IPS-18c (cell line): ENCODE results near the gene RARA.
"Not testable (repeated sequence)": the region's sequence is repeated elsewhere in the genome, so short reads cannot be mapped to it uniquely, and the experiment has no call there.

Experiments used
- H3K4me3 ChIP-seq: 2 replicates; pipeline ENCODE4 v1.7.0; 2013; ENCODE audit warnings: low read depth, mild to moderate bottlenecking, low read length, moderate library complexity; ENCODE audit not compliant: insufficient read depth
- H3K9me3 ChIP-seq: one replicate; pipeline ENCODE4 v1.6.1; 2013; ENCODE audit warnings: mild to moderate bottlenecking, low read length, moderate library complexity; ENCODE audit not compliant: control insufficient read depth, insufficient read depth

Gene RARA

DNA sequence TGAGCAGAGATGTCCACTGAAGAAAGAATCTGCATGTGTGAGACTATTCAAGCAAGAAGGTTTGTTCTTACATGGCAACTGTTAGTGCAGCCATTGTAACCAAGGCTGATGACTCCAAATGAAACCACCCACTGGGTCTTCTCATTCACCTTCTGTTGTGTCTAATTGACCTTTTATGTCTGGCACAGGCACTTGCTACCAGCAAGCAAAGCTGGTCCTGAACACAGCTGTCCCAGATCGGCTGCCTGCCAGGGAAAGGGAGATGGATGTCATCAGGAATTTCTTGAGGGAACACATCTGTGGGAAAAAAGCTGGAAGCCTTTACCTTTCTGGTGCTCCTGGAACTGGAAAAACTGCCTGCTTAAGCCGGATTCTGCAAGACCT, 17.7 kb upstream of the RARA start:
- no peak overlapping the region for H3K4me3 ChIP-seq
- H3K9me3 ChIP-seq, result no peaks in the 10 kb centered on the region

DNA sequence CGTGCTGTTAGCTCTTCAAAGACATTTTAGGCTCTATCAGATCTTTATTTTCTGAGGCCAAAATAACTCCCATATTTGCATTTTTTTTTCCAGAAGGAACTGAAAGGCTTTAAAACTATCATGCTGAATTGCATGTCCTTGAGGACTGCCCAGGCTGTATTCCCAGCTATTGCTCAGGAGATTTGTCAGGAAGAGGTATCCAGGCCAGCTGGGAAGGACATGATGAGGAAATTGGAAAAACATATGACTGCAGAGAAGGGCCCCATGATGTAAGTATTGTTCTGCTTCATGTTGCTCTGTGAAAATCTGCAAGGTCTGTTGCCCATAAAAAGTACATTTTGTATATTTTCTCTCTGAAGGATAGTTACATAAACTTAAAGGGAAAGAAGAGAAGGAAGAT, 15.6 kb upstream of the RARA start:
- Histone ChIP-seq H3K4me3 (no peak overlapping the region), H3K9me3 (no peaks in the 10 kb centered on the region)

DNA sequence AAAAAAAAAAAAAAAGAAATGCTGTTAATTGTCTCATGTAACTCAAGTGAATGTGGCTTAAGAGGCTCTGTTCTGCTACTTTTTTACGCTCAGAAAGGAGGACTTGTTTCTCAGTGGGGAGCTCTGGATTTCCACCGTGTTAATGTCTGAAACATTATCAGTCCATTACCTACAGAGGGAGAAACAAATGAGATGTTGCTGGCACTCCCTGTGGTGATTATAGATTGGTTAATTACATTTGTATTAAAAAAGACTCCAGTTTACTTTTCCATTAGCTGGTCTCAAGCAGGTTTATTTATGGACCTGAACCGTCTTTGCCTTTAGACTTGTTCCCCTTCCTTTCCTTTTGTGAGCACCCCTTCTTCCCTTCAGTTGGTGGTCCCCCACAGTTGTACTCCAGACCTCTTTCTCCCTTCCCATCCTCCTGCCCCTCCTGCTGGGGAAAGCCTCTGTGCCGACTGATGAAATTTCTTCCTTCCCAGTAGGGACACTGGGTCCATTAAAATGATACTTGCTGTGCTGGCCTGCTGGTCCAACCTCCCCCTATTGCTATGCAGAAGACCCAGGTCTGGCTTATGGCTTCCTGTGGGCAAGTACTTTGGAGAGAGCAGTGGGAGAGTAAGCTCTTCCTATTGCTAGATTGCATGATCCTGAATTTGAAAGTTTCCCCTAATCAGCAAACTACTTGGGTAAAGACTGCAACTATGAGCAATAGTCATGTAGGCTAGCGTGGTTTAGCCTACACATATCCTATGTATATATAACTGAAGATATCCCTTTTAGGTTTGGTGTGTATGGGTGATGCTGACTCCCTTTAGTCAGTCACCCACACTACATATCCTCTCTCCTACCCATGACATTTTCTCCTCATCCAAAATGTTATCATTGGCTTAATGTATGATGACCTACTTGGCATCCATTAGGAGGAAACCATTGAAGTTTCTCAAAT, 13.2 kb upstream of the RARA start:
- no peaks in the 10 kb centered on the region for H3K9me3 ChIP-seq
- no peak overlapping the region for H3K4me3 ChIP-seq

DNA sequence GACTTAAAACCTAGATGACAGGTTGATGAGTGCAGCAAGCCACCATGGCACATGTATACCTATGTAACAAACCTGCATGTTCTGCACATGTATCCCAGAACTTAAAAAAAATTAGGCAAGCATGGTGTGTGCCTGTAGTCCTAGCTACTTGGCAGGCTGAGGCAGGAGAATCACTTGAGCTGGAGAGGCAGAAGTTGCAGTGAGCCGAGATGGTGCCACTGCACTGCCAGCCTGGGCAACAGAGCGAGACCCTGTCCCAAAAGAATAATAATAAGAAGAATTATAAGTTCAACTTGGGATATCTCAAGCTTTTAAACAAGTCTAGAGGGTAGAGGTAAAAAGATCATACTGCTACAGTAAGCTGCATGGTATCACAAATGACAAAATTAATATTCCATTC, 11.5 kb upstream of the RARA start:
- no peaks in the 10 kb centered on the region for H3K9me3 ChIP-seq
- no peak overlapping the region for H3K4me3 ChIP-seq

DNA sequence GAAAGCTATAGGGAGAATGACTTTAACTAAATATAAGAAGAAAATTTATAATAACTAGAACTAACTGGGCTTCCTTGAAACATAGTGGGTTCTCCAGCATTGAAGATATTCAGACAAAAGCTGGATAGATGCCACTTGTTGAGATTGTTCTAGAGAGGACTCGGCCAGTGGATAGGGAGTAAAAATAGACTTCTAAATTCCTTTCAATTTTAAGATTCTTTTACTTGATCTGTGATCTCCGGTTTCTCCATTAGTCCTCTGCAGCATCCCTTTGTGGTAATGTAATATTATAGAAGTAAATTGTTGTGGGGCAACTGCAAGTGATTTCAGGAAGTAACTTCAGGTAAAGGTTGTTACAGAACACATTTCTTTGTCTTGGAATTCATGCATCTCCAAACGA, 10.3 kb upstream of the RARA start:
- Histone ChIP-seq H3K4me3 (no peak overlapping the region), H3K9me3 (no peaks in the 10 kb centered on the region)

DNA sequence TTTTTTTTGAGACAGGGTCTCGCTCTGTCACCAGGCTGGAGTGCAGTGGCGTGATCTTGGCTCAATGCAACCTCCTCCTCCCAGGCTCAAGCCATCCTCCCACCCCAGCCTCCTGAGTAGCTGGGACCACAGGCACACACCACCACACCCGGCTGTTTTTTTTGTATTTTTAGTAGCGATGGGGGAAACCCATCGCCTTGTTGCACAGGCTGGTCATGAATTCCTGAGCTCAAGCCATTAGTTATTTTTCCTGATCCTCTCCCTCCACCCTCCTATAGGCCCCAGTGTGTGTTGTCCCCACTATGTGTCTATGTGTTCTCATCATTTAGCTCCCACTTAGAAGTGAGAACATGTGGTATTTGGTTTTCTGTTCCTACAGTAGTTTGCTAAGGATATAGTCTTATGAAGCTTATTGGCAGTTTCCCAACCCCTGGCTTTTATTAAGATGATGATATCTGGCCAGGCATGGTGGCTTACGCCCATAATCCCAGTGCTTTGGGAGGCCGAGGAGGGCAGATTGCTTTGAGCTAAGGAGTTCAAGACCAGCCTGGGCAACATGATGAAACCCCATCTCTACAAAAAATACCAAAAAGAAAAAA, 9.7 kb upstream of the RARA start:
- H3K9me3 ChIP-seq, H3K4me3 ChIP-seq: not testable (repeated sequence)

DNA sequence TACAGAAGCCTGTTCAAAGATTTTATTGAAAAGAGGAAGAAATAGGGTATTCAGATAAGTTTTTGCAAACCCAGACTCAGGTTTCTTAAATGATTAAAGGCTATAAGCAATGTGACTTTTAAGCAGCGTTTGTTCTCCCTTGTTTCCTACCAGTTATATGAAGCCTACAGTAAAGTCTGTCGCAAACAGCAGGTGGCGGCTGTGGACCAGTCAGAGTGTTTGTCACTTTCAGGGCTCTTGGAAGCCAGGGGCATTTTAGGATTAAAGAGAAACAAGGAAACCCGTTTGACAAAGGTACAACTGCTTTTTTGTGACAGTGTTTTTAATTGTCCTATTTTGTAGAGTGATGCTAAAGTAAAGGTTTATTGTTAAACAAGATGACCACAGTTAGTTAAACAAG, 7.7 kb upstream of the RARA start:
- H3K9me3 ChIP-seq, result no peaks in the 10 kb centered on the region

DNA sequence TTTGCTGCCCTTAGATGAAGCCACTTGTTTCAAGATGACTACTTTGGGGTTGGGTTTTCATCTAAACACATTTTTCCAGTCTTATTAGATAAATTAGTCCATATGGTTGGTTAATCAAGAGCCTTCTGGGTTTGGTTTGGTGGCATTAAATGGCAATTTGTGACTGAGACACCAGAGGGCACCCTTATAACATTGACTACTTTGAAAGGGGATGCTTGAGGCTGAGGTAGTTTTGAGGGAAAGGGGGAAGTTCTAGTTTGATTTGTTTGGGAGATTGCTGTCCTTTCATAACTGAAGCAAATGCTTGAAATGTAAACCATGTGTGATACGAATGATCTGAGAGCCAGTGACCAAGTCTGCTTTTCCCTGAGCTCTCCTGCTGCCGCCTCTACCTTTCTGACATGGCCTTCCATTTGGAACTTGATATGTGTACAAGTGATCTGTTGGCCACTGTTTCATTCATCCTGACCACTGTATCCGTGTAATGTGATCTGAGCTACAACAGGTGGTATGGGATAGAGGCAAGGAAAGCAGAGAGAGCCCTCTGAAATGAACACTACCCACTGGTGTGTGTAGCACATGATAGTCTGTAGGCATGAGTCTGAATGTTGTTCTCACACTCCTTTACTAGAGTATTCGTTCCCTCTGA, 5.8 kb upstream of the RARA start:
- H3K4me3 ChIP-seq, result no peak overlapping the region
- H3K9me3 ChIP-seq, result no peaks in the 10 kb centered on the region

More for the DNA sequence above, 7.7 kb upstream of the RARA start:
- no peak overlapping the region for H3K4me3 ChIP-seq

DNA sequence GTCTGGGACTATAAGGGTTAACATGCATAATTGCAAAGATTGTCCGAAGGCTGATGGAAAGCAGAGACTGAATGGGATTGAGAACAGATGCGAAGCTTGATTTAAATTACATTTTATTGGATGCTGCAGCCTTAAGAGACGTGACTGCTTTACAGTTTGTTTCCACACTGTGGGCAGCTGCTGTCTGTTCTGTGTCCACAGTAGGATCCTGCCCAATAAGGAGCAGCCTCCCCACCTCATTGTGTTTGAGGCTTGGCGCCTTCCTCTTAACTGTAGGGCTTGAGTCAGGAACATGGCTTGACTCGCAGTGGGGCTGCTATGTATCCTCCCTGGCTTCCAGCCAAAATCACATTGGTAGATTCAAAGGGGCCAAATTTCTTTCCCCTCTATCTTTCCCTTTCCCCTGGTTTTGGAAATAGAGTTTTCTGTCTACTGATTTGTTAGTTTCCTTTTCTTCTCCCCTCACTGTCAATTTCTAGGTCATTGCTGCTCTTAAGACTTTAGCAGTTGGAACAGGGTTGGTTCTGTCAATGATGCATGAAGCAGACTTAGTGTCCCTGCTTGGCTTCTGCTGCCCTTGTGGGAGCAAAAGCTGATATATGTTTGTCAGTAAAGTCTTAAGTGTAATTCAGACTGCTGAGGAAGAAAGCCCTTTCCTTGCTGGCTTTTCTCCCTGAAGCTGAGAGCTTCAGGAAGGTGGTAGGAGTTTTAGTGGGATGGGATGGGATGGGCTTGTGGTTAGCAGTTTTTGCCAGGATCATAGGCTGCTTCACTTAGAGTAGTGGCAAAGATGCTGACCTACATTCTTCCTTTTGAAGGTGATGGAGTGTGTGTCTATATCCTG, 5.0 kb upstream of the RARA start:
- H3K4me3 ChIP-seq, result no peak overlapping the region
- H3K9me3 ChIP-seq, result no peaks in the 10 kb centered on the region

DNA sequence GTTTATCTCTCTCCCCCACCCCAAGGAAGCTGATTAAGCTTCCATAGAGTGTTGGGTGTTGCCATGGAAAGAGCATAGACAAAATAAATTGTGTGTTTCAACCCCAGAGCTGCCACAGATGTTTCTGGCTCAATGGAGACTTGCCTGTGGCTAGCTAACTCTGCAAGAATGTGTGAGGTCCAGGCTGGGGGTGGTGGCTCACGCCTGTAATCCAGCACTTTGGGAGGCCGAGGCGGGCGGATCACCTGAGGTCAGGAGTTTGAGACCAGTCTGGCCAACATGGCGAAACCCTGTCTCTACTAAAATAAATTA, 4.5 kb upstream of the RARA start:
- H3K4me3 ChIP-seq, result not testable (repeated sequence)

DNA sequence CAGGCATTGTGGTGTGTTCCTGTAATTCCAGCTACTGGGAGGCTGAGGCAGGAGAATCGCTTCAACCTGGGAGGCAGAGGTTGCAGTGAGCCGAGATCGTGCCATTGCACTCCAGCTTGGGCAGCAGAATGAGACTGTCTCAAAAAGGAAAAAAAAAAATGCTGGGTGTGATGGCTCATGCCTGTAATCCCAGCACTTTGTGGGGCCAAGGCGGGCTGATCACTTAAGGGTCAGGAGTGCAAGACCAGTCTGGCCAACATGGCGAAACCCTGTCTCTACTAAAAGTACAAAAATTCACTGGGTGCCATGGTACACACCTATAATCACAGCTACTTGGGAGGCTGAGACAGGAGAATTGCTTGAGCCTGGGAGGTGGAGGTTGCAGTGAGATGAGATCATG, 4.1 kb upstream of the RARA start:
- H3K4me3 ChIP-seq, H3K9me3 ChIP-seq: not testable (repeated sequence)

More for the DNA sequence above, 4.5 kb upstream of the RARA start:
- not testable (repeated sequence) for H3K9me3 ChIP-seq

DNA sequence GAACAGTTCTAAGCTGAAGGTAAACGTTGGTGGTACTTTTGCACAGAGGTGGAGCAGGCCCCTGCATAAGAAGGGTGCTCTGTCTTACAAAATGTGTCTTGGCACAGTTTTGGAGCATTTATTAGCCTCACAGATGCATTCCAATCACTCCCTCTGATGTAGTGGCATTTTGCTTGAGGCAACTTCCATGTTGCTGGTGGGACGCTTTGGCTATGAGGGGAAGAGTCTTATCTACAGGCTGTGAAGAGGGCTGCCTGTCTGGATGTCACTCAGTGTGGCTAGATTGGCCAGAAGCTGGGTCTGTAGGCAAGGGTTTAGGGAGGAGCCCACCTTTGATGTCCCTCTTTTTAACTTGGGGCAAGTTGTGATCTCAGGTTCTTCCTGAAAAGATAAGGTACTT, 2.6 kb upstream of the RARA start:
- Histone ChIP-seq H3K4me3 (peak overlapping the region; percentile 16; the same call in 1 of the 2 replicates), H3K9me3 (no peaks in the 10 kb centered on the region)

DNA sequence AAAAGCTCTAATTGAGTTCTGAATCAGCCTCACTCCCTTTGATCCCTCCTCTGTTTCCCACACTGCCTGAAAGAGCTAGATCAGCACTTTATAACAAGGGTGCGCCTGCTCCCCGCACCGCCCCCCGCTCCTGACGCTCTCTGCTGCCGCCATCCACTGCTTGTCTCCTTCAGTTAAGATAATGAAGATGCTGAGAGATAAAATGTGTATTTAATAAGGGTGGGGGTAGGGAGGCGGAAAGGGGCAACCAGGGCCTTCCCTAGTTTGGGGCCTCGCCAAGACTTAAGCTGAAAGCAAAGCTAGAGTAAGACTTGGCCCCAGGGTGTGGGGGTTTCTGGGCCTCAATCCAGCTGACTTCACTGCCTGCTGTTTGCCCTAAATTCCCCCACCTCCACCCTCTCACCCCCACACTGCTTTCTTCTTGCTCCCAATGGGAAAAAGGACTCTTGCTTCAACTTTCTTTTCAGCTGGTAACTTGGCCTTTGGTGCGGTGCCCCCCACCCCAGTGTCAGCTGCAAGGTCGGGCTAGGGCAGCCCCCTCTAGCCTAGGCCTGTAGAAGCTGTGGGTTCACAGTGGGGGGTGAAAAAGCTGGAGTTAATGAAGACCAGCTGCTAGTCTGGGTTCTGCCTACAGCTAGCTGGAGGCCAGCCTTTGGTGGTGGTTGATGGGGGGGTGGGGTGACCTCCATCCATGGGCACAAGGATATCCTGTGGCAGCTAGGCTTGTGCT, 1.8 kb upstream of the RARA start:
- no peaks in the 10 kb centered on the region for H3K9me3 ChIP-seq
- no peak overlapping the region for H3K4me3 ChIP-seq

DNA sequence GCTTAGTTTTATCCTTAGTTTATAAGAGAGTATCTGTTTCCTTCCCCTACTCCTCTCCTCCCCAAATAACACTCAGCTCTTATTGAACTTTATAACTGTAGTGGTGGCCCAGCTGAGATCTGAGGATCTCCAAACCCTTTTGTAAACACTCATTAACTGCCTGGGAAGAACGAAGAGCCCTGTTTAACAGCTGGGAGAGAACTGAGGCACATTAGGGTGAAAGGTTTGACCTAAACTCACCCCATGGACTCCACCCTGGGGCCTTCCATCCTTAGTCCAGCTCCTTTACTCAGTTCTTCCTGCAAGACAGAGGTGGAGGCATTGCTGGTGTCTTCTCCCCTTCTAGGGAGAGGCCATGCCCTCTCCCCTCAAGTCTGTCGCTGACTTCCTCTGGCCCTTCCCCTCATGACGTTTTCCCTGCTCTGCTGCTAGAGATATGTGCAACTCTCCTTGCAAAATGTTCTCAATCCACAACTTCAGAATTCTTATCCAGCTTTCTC, 1.2 kb upstream of the RARA start:
- H3K4me3 ChIP-seq, result no peak overlapping the region
- H3K9me3 ChIP-seq, result no peaks in the 10 kb centered on the region

DNA sequence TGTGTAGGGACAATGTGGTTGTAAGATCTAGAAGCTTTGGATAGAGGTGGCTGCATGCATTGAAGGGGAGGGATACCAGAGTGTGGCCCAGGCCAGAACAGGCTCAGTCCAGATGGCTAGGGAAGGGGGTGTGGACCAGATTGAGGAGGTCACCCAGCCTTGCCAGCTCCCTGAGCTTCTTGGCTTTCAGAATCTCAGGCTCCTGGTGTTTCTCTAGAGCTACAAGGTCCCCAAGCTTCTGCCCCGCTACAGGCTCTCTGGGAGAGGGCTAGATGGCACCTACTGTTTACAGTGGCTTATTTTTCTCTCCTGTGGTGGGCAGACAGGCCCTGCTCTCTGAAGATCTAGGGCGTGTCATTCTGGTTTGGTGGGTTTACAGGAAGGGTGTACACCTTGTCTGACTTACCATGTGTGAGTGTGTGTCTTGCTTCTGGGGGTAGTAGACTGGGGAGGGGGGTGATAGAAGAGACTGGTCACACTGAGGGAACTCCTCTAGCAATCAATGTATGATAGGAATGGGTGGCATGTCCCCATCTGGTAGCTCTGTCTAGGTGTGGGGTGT, 1.1 kb downstream of the RARA start:
- H3K9me3 ChIP-seq, result no peaks in the 10 kb centered on the region
- no peak overlapping the region for H3K4me3 ChIP-seq

DNA sequence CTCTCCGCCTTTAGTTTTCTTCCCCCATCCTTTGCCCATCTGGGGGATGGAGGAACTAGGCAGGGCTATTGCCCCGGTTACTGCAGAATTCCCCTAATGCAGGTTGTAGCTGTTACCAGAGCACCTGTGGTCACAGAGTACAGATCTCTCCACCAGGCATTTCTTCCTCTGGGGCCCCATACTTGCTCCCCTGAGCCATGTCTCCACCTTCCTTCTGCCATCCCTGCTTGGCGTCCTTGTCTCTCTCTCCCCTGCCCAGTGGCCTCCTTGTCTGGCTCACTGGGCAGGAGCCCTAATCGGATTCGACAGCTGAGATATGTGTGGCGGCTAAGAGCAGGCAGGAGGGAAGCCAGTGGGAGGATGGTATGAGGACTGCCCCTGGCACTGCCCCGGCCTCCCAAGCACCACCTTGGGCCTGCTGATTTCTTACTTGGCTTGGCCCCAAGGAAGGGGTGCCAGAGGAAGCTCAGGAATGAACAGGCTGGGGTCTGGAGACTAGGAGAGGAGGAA, 2.0 kb downstream of the RARA start:
- no peaks in the 10 kb centered on the region for H3K9me3 ChIP-seq
- H3K4me3 ChIP-seq, result no peak overlapping the region
